Measurements from ENCODE around the gene FOXN3. TPM values are rescaled to one million over a fixed set of nuclear protein-coding genes. Genes with fewer than 3 reads are reported as not detected.
A peak's percentile ranks its signal among the peaks of the same experiment; 100 is the strongest.

The FOXN3 gene
- polyA plus RNA-seq, 4 donors = 30.9 to 36.7 (median 34.0) TPM

GRCh38 chr14:89241934-89242651 is 174.9 kb downstream of the FOXN3 start:
- DNase-seq (ENCODE audit: low read depth in 4 of 4, low spot score in 3 of 4) = no peak

- DNase-seq (ENCODE audit: low read depth in 4 of 4, low spot score in 3 of 4) = no peak
Observed at GRCh38 chr14:89241257-89241656, 175.8 kb downstream of the FOXN3 start.

- DNase-seq (ENCODE audit: low read depth in 4 of 4, low spot score in 3 of 4) = no peak
Observed at GRCh38 chr14:89240414-89240813, 176.6 kb downstream of the FOXN3 start.

- DNase-seq (ENCODE audit: low read depth in 4 of 4, low spot score in 3 of 4) = no peak
Observed at GRCh38 chr14:89239023-89239422, 178.0 kb downstream of the FOXN3 start.

- DNase-seq (ENCODE audit: low read depth in 4 of 4, low spot score in 3 of 4) = no peak
Observed at GRCh38 chr14:89237921-89238529, 179.0 kb downstream of the FOXN3 start.

GRCh38 chr14:89236851-89237250 is 180.2 kb downstream of the FOXN3 start:
- DNase-seq (ENCODE audit: low read depth in 4 of 4, low spot score in 3 of 4) = no peak

GRCh38 chr14:89233184-89233583 is 183.8 kb downstream of the FOXN3 start:
- no peak for DNase-seq (ENCODE audit: low read depth in 4 of 4, low spot score in 3 of 4)

- no peak for DNase-seq (ENCODE audit: low read depth in 4 of 4, low spot score in 3 of 4)
Observed at GRCh38 chr14:89232265-89233070, 184.6 kb downstream of the FOXN3 start.

GRCh38 chr14:89231426-89232113 is 185.5 kb downstream of the FOXN3 start:
- DNase-seq (ENCODE audit: low read depth in 4 of 4, low spot score in 3 of 4) = no peak

- DNase-seq (ENCODE audit: low read depth in 4 of 4, low spot score in 3 of 4) = no peak
Observed at GRCh38 chr14:89228921-89229639, 188.0 kb downstream of the FOXN3 start.

GRCh38 chr14:89227496-89227836 is 189.6 kb downstream of the FOXN3 start:
- DNase-seq (ENCODE audit: low read depth in 4 of 4, low spot score in 3 of 4) = no peak

- no peak for DNase-seq (ENCODE audit: low read depth in 4 of 4, low spot score in 3 of 4)
Observed at GRCh38 chr14:89226801-89227495, 190.1 kb downstream of the FOXN3 start.

GRCh38 chr14:89225607-89226006 is 191.4 kb downstream of the FOXN3 start:
- DNase-seq (ENCODE audit: low read depth in 4 of 4, low spot score in 3 of 4) = no peak

GRCh38 chr14:89221109-89221810 is 195.8 kb downstream of the FOXN3 start:
- peak in 2 of 4 donors; percentile 43 to 50 for DNase-seq (ENCODE audit: low read depth in 4 of 4, low spot score in 3 of 4)

GRCh38 chr14:89219051-89219450 is 198.0 kb downstream of the FOXN3 start:
- no peak for DNase-seq (ENCODE audit: low read depth in 4 of 4, low spot score in 3 of 4)

GRCh38 chr14:89217891-89218290 is 199.1 kb downstream of the FOXN3 start:
- peak in 1 of 4 donors; percentile 24 for DNase-seq (ENCODE audit: low read depth in 4 of 4, low spot score in 3 of 4)

GRCh38 chr14:89215531-89215930 is 201.5 kb downstream of the FOXN3 start:
- no peak for DNase-seq (ENCODE audit: low read depth in 4 of 4, low spot score in 3 of 4)

GRCh38 chr14:89215114-89215513 is 201.9 kb downstream of the FOXN3 start:
- no peak for DNase-seq (ENCODE audit: low read depth in 4 of 4, low spot score in 3 of 4)
